Keratinocyte (primary cell): Measurements from ENCODE around the gene OR6C2. TPM values are rescaled to one million over a fixed set of nuclear protein-coding genes. Genes with fewer than 3 reads are reported as not detected.
"Not testable (repeated sequence)": the region's sequence is repeated elsewhere in the genome, so short reads cannot be mapped to it uniquely, and the experiment has no call there.

Experiments
- DNase-seq: peaks from one replicate; pipeline ENCODE4 v3.0.0-alpha.2; 2011; ENCODE audit warnings: low read depth, missing footprints, low spot score
- FAIRE-seq: peaks from 2 replicates; lab custom pipeline; 2011; peaks lifted over from hg19 to GRCh38; lab: Jason Lieb, UNC
- H2AFZ ChIP-seq: 2 replicates; pipeline ENCODE4 v1.6.0; 2012; ENCODE audit warnings: low read length, control low read depth, inconsistent platforms; ENCODE audit not compliant: control insufficient read depth
- H3K27ac ChIP-seq: 2 replicates; pipeline ENCODE4 v1.5.1; 2011; ENCODE audit warnings: low read length; ENCODE audit not compliant: control insufficient read depth, insufficient read depth
- H3K27me3 ChIP-seq: 3 replicates; pipeline ENCODE4 v1.6.0; 2011; ENCODE audit warnings: low read length; ENCODE audit not compliant: control insufficient read depth, insufficient read depth; ENCODE audit errors: extremely low read depth
- H3K36me3 ChIP-seq, 2 experiments: 2 replicates in 1 of 2; 3 replicates in 1 of 2; pipeline ENCODE4 v1.5.1; 2011; ENCODE audit warnings: low read length in 2 of 2, mild to moderate bottlenecking in 1 of 2; ENCODE audit not compliant: control insufficient read depth in 2 of 2, insufficient read depth in 2 of 2; ENCODE audit errors: extremely low read depth in 1 of 2
- H3K4me1 ChIP-seq: 3 replicates; pipeline ENCODE4 v1.5.1; 2011; ENCODE audit warnings: low read length; ENCODE audit not compliant: control insufficient read depth, insufficient read depth; ENCODE audit errors: extremely low read depth
- H3K4me2 ChIP-seq: 3 replicates; pipeline ENCODE4 v1.6.0; 2011; ENCODE audit warnings: low read depth, low read length; ENCODE audit not compliant: control insufficient read depth, insufficient read depth; ENCODE audit errors: extremely low read depth
- H3K4me3 ChIP-seq, 3 experiments: fragments of 200-600 bp in 1 of 3; sonication (generic) in 1 of 3; 2 replicates in 2 of 3; 3 replicates in 1 of 3; pipeline ENCODE4 v1.5.1; 2011 to 2016; ENCODE audit warnings: low read length in 3 of 3, mild to moderate bottlenecking in 3 of 3, control low read depth in 2 of 3, inconsistent platforms in 1 of 3, low read depth in 1 of 3, mixed read lengths in 1 of 3, mixed run types in 1 of 3, moderate library complexity in 1 of 3; ENCODE audit not compliant: control insufficient read depth in 2 of 3, insufficient read depth in 2 of 3; ENCODE audit errors: extremely low read depth in 1 of 3
- H3K79me2 ChIP-seq: 2 replicates; pipeline ENCODE4 v1.6.0; 2012; ENCODE audit warnings: low read length; ENCODE audit not compliant: control insufficient read depth, insufficient read depth
- H3K9ac ChIP-seq: 3 replicates; pipeline ENCODE4 v1.6.0; 2011; ENCODE audit warnings: low read length; ENCODE audit not compliant: control insufficient read depth, insufficient read depth; ENCODE audit errors: extremely low read depth
- H3K9me1 ChIP-seq: 3 replicates; pipeline ENCODE4 v1.6.0; 2011; ENCODE audit warnings: low read length; ENCODE audit not compliant: control insufficient read depth, insufficient read depth; ENCODE audit errors: extremely low read depth
- H3K9me3 ChIP-seq: 2 replicates; pipeline ENCODE4 v1.5.1; 2012; ENCODE audit warnings: low read depth, low read length; ENCODE audit not compliant: control insufficient read depth
- H4K20me1 ChIP-seq: 3 replicates; pipeline ENCODE4 v1.6.0; 2011; ENCODE audit warnings: low read length; ENCODE audit not compliant: control insufficient read depth, insufficient read depth; ENCODE audit errors: extremely low read depth
- dilution Hi-C: fragments of 300-500 bp; cut with MboI; formaldehyde crosslinking; loops from one replicate; pipeline ENCODE4 v1.7.0; 2020; ENCODE audit warnings: low sequenced_read_pairs; ENCODE audit not compliant: extremely low pct_ligation_motif_present
- polyA plus RNA-seq, 5 experiments: library from polyadenylated mRNA; depleted of rRNA in 3 of 5; stranded (reverse) in 3 of 5; stranded (forward) in 1 of 5; unstranded in 1 of 5; fragments of >200 nt; gene quantifications; 1 replicate in 1 of 5; 2 replicates in 3 of 5; 3 replicates in 1 of 5; pipeline versions ENCODE4 v1.2.1 to v1.2.3, GENCODE V29; 2011 to 2012; ENCODE audit warnings: missing spikeins in 2 of 5, low read depth in 1 of 5, low replicate concordance in 1 of 5

Gene OR6C2
- polyA plus RNA-seq, 1 donor (not counting 4 experiments of a cell fraction or from before 2014, with no cell fraction given): not detected

DNA sequence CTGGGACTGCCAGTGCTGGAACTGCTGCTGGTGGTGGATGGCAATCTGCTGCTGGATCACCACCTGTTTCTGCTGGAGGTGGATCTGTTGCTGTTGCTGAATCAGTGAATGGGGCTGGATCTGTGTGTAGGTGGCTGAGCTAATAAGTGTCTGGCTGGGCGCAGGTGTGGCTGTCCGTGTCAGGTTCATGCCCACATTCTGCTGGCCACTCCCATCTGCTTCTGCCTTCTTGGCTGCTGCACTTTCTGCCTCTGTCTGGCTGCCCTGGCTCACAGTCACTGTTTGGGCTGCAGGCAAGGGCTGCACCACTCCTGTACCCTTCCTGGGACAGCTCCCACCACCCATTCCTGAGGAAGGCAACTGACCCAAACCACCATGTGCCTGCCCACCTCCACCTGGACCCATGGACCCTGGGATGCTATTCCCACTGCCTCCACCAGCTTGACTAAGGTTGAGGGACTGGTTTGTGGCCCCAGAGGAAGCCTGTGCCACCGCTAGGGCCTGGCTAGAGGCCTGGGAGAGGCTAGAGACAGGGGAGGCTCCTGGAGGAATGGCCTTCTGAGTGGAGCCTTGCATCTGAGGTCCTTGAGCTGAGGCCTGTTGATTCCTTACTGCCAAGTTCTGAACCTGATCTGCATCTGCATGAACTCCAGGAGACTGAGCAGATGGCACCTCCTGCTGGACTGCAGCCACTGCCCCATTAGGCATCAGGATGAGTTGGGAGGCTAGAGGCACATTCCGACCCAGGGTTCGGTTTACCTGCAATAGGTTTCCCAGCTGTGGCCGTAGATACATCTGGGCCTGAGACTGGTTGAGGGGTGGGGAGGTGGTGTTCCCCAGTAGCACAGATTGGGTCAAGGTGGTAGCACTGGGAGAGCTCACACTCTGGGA, 30.1 kb upstream of the OR6C2 start:
- DNase-seq, dilution Hi-C loops, H3K9ac ChIP-seq, H3K36me3 ChIP-seq, H3K4me1 ChIP-seq, H2AFZ ChIP-seq, FAIRE-seq, H3K4me2 ChIP-seq, H4K20me1 ChIP-seq, H3K4me3 ChIP-seq, H3K27me3 ChIP-seq, H3K27ac ChIP-seq, H3K9me3 ChIP-seq, H3K79me2 ChIP-seq, H3K9me1 ChIP-seq: not testable (repeated sequence)

DNA sequence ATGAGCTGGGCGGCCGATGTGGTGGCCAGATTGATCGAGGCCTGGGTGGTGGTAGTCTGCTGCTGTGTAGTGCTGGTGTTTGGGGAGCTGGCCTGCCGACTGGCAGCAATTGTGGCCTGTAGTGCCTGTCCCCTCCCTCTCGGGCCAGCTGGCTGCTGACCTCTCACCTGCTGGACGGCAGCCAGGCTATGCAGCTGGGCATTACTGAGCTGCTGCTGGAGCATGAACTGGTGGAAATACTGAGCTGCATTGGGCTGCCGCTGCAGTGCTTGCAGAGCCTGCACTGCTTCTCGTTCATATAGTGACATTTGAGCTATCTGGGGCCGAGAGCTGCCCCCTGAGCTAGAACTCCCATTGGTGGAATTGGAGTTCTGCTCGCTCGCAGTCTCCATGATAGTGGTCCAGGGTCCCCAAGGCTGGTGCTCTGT, 29.5 kb upstream of the OR6C2 start:
- H2AFZ ChIP-seq, H3K9me3 ChIP-seq, H3K36me3 ChIP-seq, H3K27me3 ChIP-seq, FAIRE-seq, H3K4me1 ChIP-seq, H4K20me1 ChIP-seq, H3K79me2 ChIP-seq, dilution Hi-C loops, H3K9me1 ChIP-seq, H3K4me2 ChIP-seq, H3K4me3 ChIP-seq, H3K9ac ChIP-seq, H3K27ac ChIP-seq, DNase-seq: not testable (repeated sequence)

DNA sequence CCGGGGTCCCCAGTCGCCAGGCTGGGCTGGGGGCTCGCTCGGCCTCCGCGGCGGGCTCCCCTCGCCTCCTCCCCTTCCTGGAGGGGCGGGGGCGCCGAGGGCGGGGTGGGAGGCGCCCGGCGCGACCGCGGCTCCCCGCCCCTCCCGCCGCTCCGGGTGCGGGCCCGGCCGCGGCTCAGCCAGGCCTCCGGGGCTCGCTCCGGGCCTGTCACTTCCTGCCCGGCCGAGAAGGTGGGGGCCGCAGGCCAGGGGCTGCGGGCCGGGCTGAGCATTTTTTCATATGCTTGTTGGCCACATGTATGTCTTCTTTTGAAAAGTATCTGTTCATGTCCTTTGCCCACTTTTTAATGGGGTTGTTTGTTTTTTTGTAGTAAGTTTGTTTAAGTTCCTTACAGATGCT, 29.0 kb upstream of the OR6C2 start:
- DNase-seq, H2AFZ ChIP-seq, H3K79me2 ChIP-seq, H3K9me3 ChIP-seq, H3K9ac ChIP-seq, H3K4me2 ChIP-seq, H3K27me3 ChIP-seq, dilution Hi-C loops, H4K20me1 ChIP-seq, H3K36me3 ChIP-seq, H3K27ac ChIP-seq, H3K4me1 ChIP-seq, H3K4me3 ChIP-seq, H3K9me1 ChIP-seq, FAIRE-seq: not testable (repeated sequence)
